Measurements from ENCODE around the gene CGREF1. TPM values are rescaled to one million over a fixed set of nuclear protein-coding genes. Genes with fewer than 3 reads are reported as not detected.

CGREF1 gene
- total and polyA plus RNA-seq, 2 donors (not counting 3 experiments of a cell fraction or from before 2014, with no cell fraction given): 2.9 to 5.8 TPM

- Histone ChIP-seq H4K20me1 (replicated peaks; ENCODE audit: control insufficient read depth, extremely low read depth, insufficient read depth, low read length) (no peaks in the 10 kb centered on the region), H3K4me2 (ENCODE audit: insufficient read depth, low read length) (peak overlapping the region; percentile 87), H3K79me2 (ENCODE audit: control insufficient read depth, insufficient read depth, low read length) (peaks cover 18% of the 10 kb centered on the region), H3K27me3 (ENCODE audit: control insufficient read depth in 2 of 2, insufficient read depth in 2 of 2, low read length in 2 of 2) (no peaks in the 10 kb centered on the region), H3K9me1 (replicated peaks; ENCODE audit: control insufficient read depth, extremely low read depth, insufficient read depth, low read length) (no peaks in the 10 kb centered on the region), H2AFZ (ENCODE audit: low read depth, low read length) (no peak overlapping the region), H3K27ac (ENCODE audit: insufficient read depth, low read depth, low read length) (no peak overlapping the region), H3K36me3 (ENCODE audit: control insufficient read depth in 2 of 2, extremely low read depth in 1 of 2, insufficient read depth in 2 of 2, low read length in 2 of 2) (peaks cover 6 to 27% of the 10 kb centered on the region in 2 experiments), H3K9ac (replicated peaks; ENCODE audit: extremely low read depth, insufficient read depth, low read length) (peak overlapping the region; percentile 86), H3K4me1 (ENCODE audit: control insufficient read depth, extremely low read depth, insufficient read depth, low read length) (peaks cover 10% of the 10 kb centered on the region), H3K4me3 (replicated peaks in 1 of 3; ENCODE audit: insufficient read depth in 1 of 3, low read depth in 1 of 3, low read length in 3 of 3) (peak overlapping the region; percentile 78 to 97 (median 84)), H3K9me3 (replicated peaks; ENCODE audit: control insufficient read depth, insufficient read depth, low read length) (no peaks in the 10 kb centered on the region)
- TF ChIP-seq CTCF (IDR thresholded peaks at IDR 0.05; ENCODE audit: extremely low read depth in 1 of 2, insufficient read depth in 1 of 2, low read depth in 1 of 2, low read length in 2 of 2) (no peak), MYC (IDR thresholded peaks at IDR 0.05; ENCODE audit: low read depth, low read length) (no peak), JUN (IDR thresholded peaks at IDR 0.05; ENCODE audit: borderline replicate concordance, insufficient read depth, insufficient read length, low read depth) (no peak)
- dilution Hi-C loops (cut with MboI; ENCODE audit: extremely low pct_ligation_motif_present, low sequenced_read_pairs): no loop called here
- ChIA-PET POLR2A (interaction anchor here (1.5 to 1.9 kb wide), 2 partner anchors 10 to 83 kb away, joined by 3 to 7 read pairs; partner anchors contain the start of gene ABHD1), CTCF (interaction anchor here (1.0 to 2.2 kb wide), 12 partner anchors 10 to 170 kb away, joined by 3 to 14 read pairs (median 7); partner anchors contain the start of genes ABHD1, AGBL5 and TRIM54)
- BruUV-seq (replicated peaks): TSS peak; percentile 34
- intact Hi-C loops (cut with micrococcal nuclease): no loop called here
- FAIRE-seq (no peak), DNase-seq (ENCODE audit: low read depth, low spot score) (no peak)
Measured at GRCh38 chr2:27133195-27133875, 14.4 kb upstream of the CGREF1 start.

GRCh38 chr2:27131429-27131828 lies 12.5 kb upstream of the CGREF1 start:
- dilution Hi-C loops (cut with MboI; ENCODE audit: extremely low pct_ligation_motif_present, low sequenced_read_pairs): no loop called here
- FAIRE-seq: no peak
- Histone ChIP-seq H3K27ac (ENCODE audit: insufficient read depth, low read depth, low read length) (no peak overlapping the region), H3K4me1 (ENCODE audit: control insufficient read depth, extremely low read depth, insufficient read depth, low read length) (peaks cover 10% of the 10 kb centered on the region), H3K9me3 (replicated peaks; ENCODE audit: control insufficient read depth, insufficient read depth, low read length) (no peaks in the 10 kb centered on the region), H3K27me3 (ENCODE audit: control insufficient read depth in 2 of 2, insufficient read depth in 2 of 2, low read length in 2 of 2) (no peaks in the 10 kb centered on the region), H3K9ac (replicated peaks; ENCODE audit: extremely low read depth, insufficient read depth, low read length) (no peak overlapping the region), H3K79me2 (ENCODE audit: control insufficient read depth, insufficient read depth, low read length) (peaks cover 18% of the 10 kb centered on the region), H2AFZ (ENCODE audit: low read depth, low read length) (no peak overlapping the region), H3K9me1 (replicated peaks; ENCODE audit: control insufficient read depth, extremely low read depth, insufficient read depth, low read length) (no peaks in the 10 kb centered on the region), H4K20me1 (replicated peaks; ENCODE audit: control insufficient read depth, extremely low read depth, insufficient read depth, low read length) (no peaks in the 10 kb centered on the region), H3K4me2 (ENCODE audit: insufficient read depth, low read length) (no peak overlapping the region), H3K36me3 (ENCODE audit: control insufficient read depth in 2 of 2, extremely low read depth in 1 of 2, insufficient read depth in 2 of 2, low read length in 2 of 2) (peaks cover 6 to 27% of the 10 kb centered on the region in 2 experiments), H3K4me3 (replicated peaks in 1 of 3; ENCODE audit: insufficient read depth in 1 of 3, low read depth in 1 of 3, low read length in 3 of 3) (no peak overlapping the region)
- no peak for TF ChIP-seq FOS (IDR thresholded peaks at IDR 0.05; ENCODE audit: borderline replicate concordance, insufficient read depth, low read length)
- no peak for TF ChIP-seq EZH2 (IDR thresholded peaks at IDR 0.05; ENCODE audit: borderline replicate concordance, low read depth, low read length, severe bottlenecking)
- TF ChIP-seq GATA2 (IDR thresholded peaks at IDR 0.05; ENCODE audit: insufficient read depth, insufficient read length, low read depth, low read length): no peak
- no peak for TF ChIP-seq MAX (IDR thresholded peaks at IDR 0.05; ENCODE audit: insufficient read depth, insufficient read length)
- no peak for TF ChIP-seq JUN (IDR thresholded peaks at IDR 0.05; ENCODE audit: borderline replicate concordance, insufficient read depth, insufficient read length, low read depth)
- no peak for TF ChIP-seq POLR2AphosphoS5 (IDR thresholded peaks at IDR 0.05; ENCODE audit: insufficient read depth, low read depth, low read length)
- TF ChIP-seq POLR2A (IDR thresholded peaks at IDR 0.05; ENCODE audit: low read depth, low read length): no peak
- no peak for TF ChIP-seq CTCF (IDR thresholded peaks at IDR 0.05; ENCODE audit: extremely low read depth in 1 of 2, insufficient read depth in 1 of 2, low read depth in 1 of 2, low read length in 2 of 2)
- TF ChIP-seq MYC (IDR thresholded peaks at IDR 0.05; ENCODE audit: low read depth, low read length): no peak
- ChIA-PET POLR2A (no interaction called here), CTCF (interaction anchor here (0.7 kb wide), 1 partner anchor 10 kb away, joined by 4 read pairs; no protein-coding TSS in a partner anchor)
- BruUV-seq (replicated peaks): no TSS peak
- intact Hi-C loops (cut with micrococcal nuclease): no loop called here
- DNase-seq (ENCODE audit: low read depth, low spot score): no peak

Data from endothelial cell of umbilical vein (primary cell).